Measurements from ENCODE around the gene GOT2.
"Not testable (repeated sequence)": the region's sequence is repeated elsewhere in the genome, so short reads cannot be mapped to it uniquely, and the experiment has no call there.

Gene GOT2

DNA sequence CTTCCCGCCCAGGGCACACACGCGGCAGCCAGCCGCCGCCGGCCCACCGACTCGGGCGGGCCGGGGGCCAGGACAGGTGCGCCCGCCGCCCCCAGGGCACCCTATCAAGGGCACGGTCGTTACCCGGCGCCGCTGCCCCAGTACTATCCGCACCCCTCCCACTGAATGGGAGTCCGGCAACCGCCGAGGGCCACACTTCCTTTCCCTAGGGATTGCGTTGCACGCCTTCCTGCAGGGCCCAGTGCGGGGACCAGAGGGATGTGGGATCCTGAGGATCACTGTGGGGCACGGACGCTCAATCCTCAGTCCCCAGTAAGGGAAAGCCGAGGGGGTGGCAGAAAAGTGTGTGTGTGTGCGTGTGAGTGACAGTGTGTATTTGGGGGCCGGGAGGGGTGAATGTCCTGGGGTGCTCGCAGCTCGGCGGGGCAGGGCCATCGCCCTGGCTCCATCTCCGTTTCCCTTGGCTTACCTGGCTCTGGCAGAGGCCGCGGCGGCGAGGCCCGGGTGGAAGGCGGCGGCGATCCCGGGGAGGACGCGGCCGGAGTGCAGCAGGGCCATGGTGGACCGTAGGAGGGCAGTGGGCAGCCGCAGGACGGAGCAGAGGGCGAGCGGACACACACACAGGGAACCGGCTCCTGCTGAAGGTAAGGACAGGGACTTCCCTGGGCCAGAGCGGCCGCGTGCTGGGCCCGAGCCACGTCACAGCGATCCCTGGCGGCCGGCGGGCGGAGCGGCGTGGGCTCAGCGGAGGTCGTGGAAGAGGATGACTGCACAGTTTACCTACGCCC, at the start of gene GOT2:
TSS of gene GOT2 (minus strand) at position 646 of the 788 bp plus-strand sequence. CDS start at position 558, 88 bp downstream.
- DNase-seq: no peak

GRCh38 chr16:58779291-58779690, 45.2 kb upstream of the GOT2 start:
- not testable (repeated sequence) for DNase-seq

DNA sequence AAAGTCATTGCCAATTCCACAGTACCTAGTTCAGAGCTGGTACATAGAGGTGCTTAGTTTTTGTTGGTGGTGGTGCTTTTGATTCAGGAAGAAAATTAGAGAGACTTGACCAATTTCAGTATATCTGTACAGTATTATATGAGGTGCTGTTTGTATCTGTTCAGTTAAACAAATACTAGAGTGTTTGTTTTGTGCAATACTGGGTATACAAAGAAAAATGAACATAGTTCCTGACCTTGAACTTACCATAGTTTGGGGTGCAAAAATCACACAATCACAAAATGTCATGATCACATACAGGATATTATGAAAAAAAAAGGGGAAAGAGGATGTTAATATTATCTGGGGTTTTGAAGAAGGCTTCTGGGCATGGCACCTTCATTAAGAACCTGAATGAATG, 39.8 kb upstream of the GOT2 start:
- DNase-seq: no peak

- DNase-seq: no peak
Observed at GRCh38 chr16:58768145-58768544, 34.0 kb upstream of the GOT2 start.

DNA sequence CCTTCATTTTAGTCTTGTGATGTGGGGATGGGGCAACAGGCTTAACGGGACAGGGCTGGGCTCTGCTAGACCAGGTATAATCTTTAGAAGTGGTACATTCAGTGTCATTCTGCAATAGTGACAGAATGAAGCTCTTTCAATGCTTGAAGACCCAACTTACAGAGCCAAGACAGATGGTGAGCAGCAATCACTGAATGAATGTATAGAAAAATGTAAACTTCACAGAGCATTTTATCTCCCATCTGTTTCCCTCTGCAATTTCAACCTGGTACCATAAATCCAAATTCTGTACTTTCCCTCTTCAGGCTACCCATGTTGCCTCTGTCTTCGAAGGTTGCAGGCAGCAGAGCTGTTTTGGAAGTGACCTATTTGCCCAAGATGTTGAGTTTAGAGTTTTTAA, 33.5 kb upstream of the GOT2 start:
- no peak for DNase-seq

DNA sequence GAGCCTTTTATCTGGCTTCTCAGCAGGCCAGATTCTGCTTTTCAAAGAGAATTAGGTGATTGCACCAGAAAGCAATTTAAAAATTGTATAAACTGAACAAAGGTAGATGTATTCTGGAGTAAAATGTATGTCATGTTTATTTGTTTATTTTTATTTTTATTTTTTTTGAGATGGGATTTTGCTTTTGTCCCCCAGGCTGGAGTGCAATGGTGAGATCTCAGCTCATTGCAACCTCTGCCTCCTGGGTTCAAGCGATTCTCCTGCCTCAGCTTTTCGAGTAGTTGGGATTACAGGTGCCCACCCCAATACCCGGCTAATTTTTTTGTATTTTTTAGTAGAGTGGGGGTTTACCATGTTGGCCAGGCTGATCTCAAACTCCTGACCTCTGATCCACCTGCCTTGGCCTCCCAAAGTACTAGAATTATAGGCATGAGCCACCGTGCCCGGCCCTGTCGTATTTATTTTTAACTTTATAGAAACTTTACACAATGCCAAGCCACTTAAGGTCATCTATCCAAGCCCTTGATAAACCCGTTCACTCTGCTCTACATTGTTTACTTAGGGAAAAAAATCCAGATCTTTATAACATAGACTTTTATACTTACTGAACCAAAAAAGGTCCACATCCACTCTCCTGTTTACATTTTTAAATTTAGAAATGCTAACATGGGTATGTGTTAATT, 22.7 kb upstream of the GOT2 start:
- no peak for DNase-seq

- no peak for DNase-seq
Observed at GRCh38 chr16:58755989-58756649, 22.0 kb upstream of the GOT2 start.

DNA sequence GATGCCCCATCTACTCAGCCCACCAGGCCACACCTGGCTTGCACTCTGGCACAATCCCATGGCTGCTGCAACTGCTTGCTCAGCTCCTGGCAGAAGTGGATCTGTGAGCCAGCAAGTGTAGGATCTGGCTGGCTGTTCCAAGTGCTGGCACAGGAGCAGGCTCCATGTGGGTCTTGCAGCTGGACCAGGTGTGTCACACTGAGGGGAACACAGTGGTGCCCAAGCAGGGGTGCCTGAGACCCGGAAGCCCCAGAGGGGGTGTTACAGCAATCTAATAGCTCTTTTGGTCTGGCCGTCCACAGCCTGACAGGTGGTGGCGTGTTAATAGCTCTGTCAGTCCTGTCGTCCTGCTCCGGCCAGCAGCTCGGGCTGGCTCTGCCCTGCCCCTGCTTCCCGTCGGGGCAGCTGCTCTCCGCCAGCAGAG, 19.6 kb upstream of the GOT2 start:
- no peak for DNase-seq

DNA sequence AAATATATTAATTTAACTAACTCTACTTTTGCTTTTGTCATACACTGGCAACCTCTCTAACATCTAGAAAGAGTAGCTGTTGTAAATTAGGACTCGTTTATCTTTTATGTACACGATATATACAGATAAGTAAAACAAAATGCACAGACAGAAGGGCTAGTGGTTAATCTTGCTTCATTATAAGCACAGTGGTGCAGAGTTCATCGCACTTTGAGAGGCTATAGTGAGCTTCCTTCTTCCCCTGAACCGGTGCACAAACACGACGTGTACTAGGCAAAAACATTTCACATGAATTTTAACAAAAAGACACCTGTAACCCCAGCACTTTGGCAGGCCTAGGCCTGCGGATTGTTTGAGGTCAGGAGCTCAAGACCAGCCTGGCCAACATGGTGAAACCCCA, 10.4 kb upstream of the GOT2 start:
- DNase-seq: no peak

- no peak for DNase-seq
Observed at GRCh38 chr16:58741976-58742375, 7.9 kb upstream of the GOT2 start.

DNA sequence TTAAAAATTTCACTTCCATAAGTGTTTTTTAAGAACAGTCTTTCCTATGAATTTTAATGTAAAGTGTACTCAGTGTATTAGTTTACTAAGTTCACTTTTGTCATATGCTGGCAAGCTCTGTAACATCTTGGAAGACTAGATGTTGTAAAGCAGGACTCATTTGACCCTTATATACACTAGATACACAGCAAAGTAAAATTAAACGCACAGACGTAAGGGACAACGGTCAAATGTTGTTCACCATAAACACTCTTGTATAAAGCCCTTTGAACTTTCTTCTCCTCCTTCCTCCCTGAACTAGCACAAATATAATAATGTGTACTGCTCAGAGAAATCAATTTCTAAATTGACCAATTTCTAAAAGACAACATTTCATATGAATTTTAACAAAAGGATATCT, 7.0 kb upstream of the GOT2 start:
- DNase-seq: no peak

GRCh38 chr16:58738672-58739296, 4.7 kb upstream of the GOT2 start:
- DNase-seq: no peak

DNA sequence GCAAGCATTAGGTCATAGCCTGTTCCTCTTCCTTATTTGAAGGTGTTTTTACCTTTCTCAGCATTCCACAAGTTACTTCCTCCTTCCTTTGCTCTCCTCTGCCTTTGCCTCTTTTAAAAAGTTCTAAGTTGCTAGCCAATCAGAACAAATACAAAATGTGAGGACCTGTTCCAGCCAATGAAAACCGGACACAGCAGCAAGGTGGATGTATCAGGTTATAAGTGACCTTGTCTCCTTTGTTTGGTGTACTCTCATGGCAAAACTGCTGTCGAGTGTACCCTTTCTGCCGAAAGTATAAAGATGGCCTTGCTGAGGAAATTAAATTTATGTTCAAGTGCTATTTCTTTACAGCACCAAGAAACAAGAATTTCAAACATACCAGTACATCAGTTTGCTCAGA, 2.2 kb upstream of the GOT2 start:
- DNase-seq: not testable (repeated sequence)

GRCh38 chr16:58734459-58734787, 307 bp upstream of the GOT2 start:
- no peak for DNase-seq

DNA sequence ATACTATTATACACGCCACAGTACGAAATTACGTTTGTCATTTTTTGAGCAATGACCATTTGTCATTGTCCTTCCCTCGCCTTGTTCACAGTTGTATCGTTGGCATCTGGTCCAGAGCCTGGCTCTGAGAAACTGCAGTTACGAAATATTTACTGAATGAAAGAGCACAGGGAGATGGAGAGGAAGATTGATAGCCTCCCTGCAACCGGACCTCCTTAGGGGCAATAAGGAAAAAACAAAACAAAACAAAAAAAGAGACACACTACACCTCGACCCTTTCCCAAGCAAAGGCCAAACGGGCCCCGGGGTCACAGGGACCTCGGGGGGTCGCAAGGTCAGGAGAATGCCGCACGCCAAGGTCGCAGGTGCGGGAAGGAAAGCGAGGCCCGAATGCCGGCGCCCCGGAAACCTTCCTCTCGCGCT, 857 bp downstream of the GOT2 start:
- no peak for DNase-seq

DNA sequence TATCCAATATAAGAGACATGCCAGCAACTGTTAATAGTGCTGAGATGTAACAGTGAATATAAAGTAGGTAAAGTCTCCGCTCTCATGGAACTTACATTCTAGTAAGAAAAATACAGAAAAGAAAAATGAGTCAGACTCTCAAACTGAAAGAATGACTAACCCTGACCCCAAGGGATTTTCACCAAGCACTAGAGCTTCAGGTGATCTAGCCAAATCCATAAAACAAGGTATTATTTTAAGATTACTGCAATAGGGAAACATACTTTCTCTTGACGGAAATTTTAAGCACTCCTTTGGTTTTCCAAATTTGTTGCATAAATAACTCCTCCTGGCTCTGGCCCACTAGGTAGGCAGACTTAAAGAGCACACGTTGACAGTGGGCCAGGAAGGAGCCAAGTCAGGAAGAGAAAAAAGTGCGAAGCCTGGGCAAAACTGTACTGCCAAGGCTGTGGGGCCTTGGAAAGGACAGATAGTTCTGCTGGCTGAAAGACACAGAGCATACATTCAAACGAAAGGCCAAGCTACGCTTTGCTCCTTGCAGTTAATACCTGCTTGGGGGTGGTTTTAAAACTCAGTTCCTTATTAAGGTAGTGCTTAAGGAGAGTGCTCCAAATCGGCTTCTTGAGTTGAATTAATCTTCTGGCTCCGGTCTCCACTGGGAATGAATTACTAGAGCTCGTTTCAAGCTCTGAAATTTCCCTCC, 1.4 kb downstream of the GOT2 start:
- no peak for DNase-seq

DNA sequence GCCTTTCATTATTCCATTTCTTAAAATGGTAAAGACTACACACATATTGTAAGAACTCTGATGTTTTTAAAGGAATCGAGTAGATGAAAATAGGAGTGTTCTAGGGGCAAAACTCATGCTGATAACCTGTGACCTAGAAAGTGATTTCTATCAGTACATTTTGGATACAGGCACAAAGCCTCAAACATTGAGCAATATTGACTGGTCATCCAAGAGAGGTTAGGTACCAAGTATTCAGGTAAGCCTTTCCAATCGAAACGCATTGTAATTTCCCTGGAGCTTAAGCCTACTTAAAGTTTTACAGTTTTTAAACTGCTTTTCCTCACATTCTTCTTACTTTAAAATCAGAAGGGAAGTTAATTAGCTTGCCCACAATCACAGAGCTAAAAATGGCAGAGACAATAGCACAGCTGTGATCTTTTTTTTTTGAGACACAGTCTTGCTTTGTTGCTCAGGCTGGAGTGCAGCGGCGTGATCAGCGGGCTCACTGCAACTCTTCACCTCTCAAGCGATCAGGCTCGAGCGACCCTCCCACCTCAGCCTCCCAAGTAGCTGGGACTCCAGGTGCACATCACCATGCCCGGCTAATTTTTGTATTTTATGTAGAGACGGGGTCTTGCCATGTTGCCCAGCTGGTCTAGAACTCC, 3.3 kb downstream of the GOT2 start:
- no peak for DNase-seq

DNA sequence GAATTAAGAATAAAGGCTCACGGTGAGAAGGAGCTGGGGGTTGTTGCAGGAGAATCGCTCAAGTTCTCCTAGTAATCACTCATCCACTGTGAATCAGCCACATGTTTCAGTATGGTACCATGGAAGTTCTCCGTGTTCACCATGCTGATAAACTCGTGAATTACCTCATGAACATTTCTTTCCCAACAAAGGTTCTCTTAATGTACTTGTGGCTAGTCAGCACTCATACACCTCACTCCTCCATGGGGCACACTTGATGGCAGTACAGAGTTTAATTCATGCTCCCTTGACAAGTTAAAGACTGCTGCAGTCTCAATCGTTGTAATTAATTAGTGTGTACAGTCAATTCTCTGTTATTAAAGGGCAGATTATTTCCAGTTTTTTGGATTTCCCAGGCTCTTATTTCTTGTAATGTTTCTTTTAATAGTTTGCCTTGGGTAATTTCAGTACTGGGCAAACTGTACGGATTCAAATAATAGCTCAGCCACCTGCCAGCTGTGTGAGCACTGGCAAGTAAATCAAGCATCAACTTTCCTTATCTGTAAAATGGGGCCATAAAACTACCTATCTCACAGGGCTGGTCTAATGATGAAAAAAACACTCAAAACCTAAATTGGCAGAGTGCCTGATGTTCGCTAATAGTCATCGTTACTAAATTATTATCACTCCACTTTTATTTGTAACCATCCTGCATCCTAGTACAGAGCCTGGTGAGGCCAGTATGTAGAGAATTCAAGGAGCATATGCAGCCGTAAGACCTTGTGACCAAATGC, 6.1 kb downstream of the GOT2 start:
- DNase-seq: no peak

- DNase-seq: no peak
Observed at GRCh38 chr16:58727028-58727781, 6.9 kb downstream of the GOT2 start.

DNA sequence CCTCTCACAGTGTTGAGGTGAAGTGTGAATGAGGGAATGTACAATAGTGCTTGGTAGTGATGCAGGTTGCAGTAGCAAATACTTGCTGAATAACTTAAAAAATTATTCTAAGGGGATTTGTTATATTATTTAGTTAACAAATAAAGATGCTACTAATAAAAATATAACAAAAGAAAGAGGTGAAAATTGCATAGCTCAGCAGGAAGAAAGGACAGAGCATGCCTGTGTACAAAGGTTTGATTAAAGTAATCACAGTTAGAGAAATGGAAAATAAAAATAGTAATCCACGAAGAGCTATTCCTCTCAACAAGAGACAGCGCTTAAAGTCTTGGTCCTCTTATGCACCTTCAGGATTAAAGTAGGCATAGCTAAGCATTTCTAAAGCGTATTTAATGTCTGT, 11.0 kb downstream of the GOT2 start:
- no peak for DNase-seq

DNA sequence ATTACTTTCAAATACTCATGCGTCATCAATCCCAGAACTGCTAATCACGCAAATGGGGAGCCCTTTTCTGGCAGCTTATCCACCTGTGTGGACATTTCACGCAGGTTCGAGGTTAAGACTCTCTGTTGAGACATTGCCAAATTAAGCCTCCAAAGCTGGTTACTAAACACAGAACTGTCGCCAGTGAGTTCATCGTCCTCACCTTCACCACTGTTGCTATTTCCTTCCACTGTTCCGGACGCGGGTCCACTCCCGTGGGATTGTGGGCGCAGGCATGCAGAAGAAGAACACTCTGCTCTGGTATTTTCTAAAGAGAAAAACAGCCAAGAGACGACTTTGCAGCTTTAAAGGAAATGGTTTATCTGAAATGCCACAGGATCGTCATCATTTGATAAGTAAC, 16.1 kb downstream of the GOT2 start:
- DNase-seq: no peak

Measured in cortex of kidney (tissue), 1 donor.